Loucy (cell line): ENCODE measurements around the gene DGKI.

Source experiments
- H2AFZ ChIP-seq: fragments of 200-600 bp; sonication (generic); 2 replicates; pipeline ENCODE4 v1.6.0; 2016; ENCODE audit warnings: antibody characterized with exemption, mild to moderate bottlenecking, low read length, moderate library complexity
- H3F3A ChIP-seq: fragments of 200-600 bp; 2 replicates; pipeline ENCODE4 v1.6.0; 2016; ENCODE audit warnings: antibody characterized with exemption, low read depth, mild to moderate bottlenecking
- H3K27me3 ChIP-seq: fragments of 200-600 bp; sonication (generic); 2 replicates; pipeline ENCODE4 v1.6.1; 2014; ENCODE audit warnings: low read length, mild to moderate bottlenecking; ENCODE audit not compliant: insufficient read depth, poor library complexity, severe bottlenecking
- H3K36me3 ChIP-seq: fragments of 200-600 bp; sonication (generic); 2 replicates; pipeline ENCODE4 v1.6.1; 2016; ENCODE audit warnings: low read length; ENCODE audit not compliant: insufficient read depth
- H3K4me1 ChIP-seq: fragments of 200-600 bp; sonication (generic); 2 replicates; pipeline ENCODE4 v1.5.1; 2014; ENCODE audit warnings: low read length, mild to moderate bottlenecking; ENCODE audit not compliant: insufficient read depth, poor library complexity, severe bottlenecking
- H3K4me2 ChIP-seq: fragments of 200-600 bp; sonication (generic); 2 replicates; pipeline ENCODE4 v1.6.0; 2014; ENCODE audit warnings: antibody characterized with exemption, low read length, low read depth, mild to moderate bottlenecking; ENCODE audit not compliant: poor library complexity, severe bottlenecking
- H3K4me3 ChIP-seq: fragments of 200-600 bp; sonication (generic); 2 replicates; pipeline ENCODE4 v1.5.1; 2014; ENCODE audit warnings: low read length, mild to moderate bottlenecking, mixed read lengths; ENCODE audit not compliant: poor library complexity, severe bottlenecking
- H3K79me2 ChIP-seq: fragments of 200-600 bp; sonication (generic); 2 replicates; pipeline ENCODE4 v1.6.1; 2014; ENCODE audit warnings: low read length; ENCODE audit not compliant: insufficient read depth
- H3K9ac ChIP-seq: fragments of 200-600 bp; sonication (generic); 2 replicates; pipeline ENCODE4 v1.6.0; 2014; ENCODE audit warnings: mild to moderate bottlenecking, low read depth, low read length, moderate library complexity; ENCODE audit not compliant: poor library complexity, severe bottlenecking
- H3K9me2 ChIP-seq: fragments of 200-600 bp; sonication (generic); replicated peaks from 2 replicates; pipeline ENCODE4 v1.6.1; 2016; ENCODE audit warnings: low read depth, low read length, mixed read lengths
- H3K9me3 ChIP-seq: fragments of 200-600 bp; sonication (generic); 2 replicates; pipeline ENCODE4 v1.6.1; 2014; ENCODE audit warnings: mild to moderate bottlenecking, antibody characterized with exemption, low read length, low read depth; ENCODE audit not compliant: insufficient read depth
- H4K20me1 ChIP-seq: fragments of 200-600 bp; sonication (generic); 2 replicates; pipeline ENCODE4 v1.6.0; 2014; ENCODE audit warnings: antibody characterized with exemption, low read length, mild to moderate bottlenecking; ENCODE audit not compliant: insufficient read depth, poor library complexity, severe bottlenecking
- EZH2phosphoT487 ChIP-seq: fragments of 200-600 bp; IDR thresholded peaks from 2 replicates; pipeline ENCODE4 v1.6.1; 2018; ENCODE audit warnings: antibody characterized with exemption, mild to moderate bottlenecking, moderate library complexity, borderline replicate concordance
- TF ChIP-seq, protein P1 (sequence below): fragments of 200-600 bp; sonication (generic); conservative IDR thresholded peaks from 2 replicates; pipeline ENCODE4 v1.5.1; 2014; ENCODE audit warnings: mild to moderate bottlenecking, antibody characterized with exemption, low read length

DGKI gene

GRCh38 chr7:137734221-137734620 lies 112.6 kb downstream of the DGKI start:
- Histone ChIP-seq H3K9ac (no peak overlapping the region), H2AFZ (no peak overlapping the region), H4K20me1 (no peaks in the 10 kb centered on the region), H3K27me3 (no peaks in the 10 kb centered on the region), H3K9me2 (no peaks in the 10 kb centered on the region), H3F3A (no peaks in the 10 kb centered on the region), H3K9me3 (no peaks in the 10 kb centered on the region), H3K4me3 (no peak overlapping the region), H3K4me1 (no peaks in the 10 kb centered on the region), H3K79me2 (no peaks in the 10 kb centered on the region), H3K36me3 (no peaks in the 10 kb centered on the region), H3K4me2 (no peak overlapping the region)
- TF ChIP-seq, protein P1, sequence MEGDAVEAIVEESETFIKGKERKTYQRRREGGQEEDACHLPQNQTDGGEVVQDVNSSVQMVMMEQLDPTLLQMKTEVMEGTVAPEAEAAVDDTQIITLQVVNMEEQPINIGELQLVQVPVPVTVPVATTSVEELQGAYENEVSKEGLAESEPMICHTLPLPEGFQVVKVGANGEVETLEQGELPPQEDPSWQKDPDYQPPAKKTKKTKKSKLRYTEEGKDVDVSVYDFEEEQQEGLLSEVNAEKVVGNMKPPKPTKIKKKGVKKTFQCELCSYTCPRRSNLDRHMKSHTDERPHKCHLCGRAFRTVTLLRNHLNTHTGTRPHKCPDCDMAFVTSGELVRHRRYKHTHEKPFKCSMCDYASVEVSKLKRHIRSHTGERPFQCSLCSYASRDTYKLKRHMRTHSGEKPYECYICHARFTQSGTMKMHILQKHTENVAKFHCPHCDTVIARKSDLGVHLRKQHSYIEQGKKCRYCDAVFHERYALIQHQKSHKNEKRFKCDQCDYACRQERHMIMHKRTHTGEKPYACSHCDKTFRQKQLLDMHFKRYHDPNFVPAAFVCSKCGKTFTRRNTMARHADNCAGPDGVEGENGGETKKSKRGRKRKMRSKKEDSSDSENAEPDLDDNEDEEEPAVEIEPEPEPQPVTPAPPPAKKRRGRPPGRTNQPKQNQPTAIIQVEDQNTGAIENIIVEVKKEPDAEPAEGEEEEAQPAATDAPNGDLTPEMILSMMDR, result no peak
- TF ChIP-seq EZH2phosphoT487, result no peak

GRCh38 chr7:137732168-137732567 lies 114.6 kb downstream of the DGKI start:
- no peaks in the 10 kb centered on the region for H4K20me1 ChIP-seq
- H3K4me2 ChIP-seq, result no peak overlapping the region
- TF ChIP-seq EZH2phosphoT487, result no peak
- TF ChIP-seq, protein P1, result no peak
- H3K79me2 ChIP-seq, result no peaks in the 10 kb centered on the region
- H2AFZ ChIP-seq, result no peak overlapping the region
- no peaks in the 10 kb centered on the region for H3K36me3 ChIP-seq
- H3K9ac ChIP-seq, result no peak overlapping the region
- H3K27me3 ChIP-seq, result no peaks in the 10 kb centered on the region
- no peaks in the 10 kb centered on the region for H3K9me2 ChIP-seq
- H3K4me3 ChIP-seq, result no peak overlapping the region
- H3K4me1 ChIP-seq, result no peaks in the 10 kb centered on the region
- no peaks in the 10 kb centered on the region for H3F3A ChIP-seq
- H3K9me3 ChIP-seq, result no peaks in the 10 kb centered on the region

DNA sequence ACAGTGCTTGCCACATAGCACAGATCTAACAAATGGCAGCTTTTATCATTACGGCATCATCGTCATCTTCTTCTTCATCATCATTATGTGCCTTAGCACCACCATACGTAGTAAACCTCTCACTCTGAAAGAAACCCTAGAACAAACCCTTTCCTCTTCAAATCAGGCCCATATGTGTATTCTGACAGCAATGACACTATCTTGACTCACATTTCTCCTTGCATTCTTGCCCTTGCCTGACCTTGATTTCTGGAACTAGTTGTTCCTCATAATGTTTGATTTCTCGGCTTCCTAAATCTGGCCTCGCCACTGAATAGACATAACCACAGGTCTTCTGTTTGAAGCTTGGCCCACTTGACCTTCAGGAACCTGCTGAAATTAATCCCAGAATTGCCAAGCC lies 115.3 kb downstream of the DGKI start:
- H3K4me2 ChIP-seq, result no peak overlapping the region
- H3K9ac ChIP-seq, result no peak overlapping the region
- TF ChIP-seq, protein P1, result no peak
- TF ChIP-seq EZH2phosphoT487, result no peak
- H3K36me3 ChIP-seq, result no peaks in the 10 kb centered on the region
- no peak overlapping the region for H2AFZ ChIP-seq
- H3K9me2 ChIP-seq, result no peaks in the 10 kb centered on the region
- no peaks in the 10 kb centered on the region for H3K79me2 ChIP-seq
- no peaks in the 10 kb centered on the region for H3K27me3 ChIP-seq
- H3K4me3 ChIP-seq, result no peak overlapping the region
- H3K9me3 ChIP-seq, result no peaks in the 10 kb centered on the region
- no peaks in the 10 kb centered on the region for H4K20me1 ChIP-seq
- no peaks in the 10 kb centered on the region for H3F3A ChIP-seq
- no peaks in the 10 kb centered on the region for H3K4me1 ChIP-seq
